ENCODE measurements around the gene ACIN1.

Gene ACIN1

GRCh38 chr14:23105348-23105824, 10.4 kb upstream of the ACIN1 start:
- no peak for DNase-seq

- no peak for DNase-seq
Observed at GRCh38 chr14:23104591-23105347, 9.8 kb upstream of the ACIN1 start, which contains the start of gene CIROP. CIROP (minus strand) TSS chr14:23104989; CDS start chr14:23104920, 69 bp downstream.

- no peak for DNase-seq
Observed at GRCh38 chr14:23104070-23104590, 9.2 kb upstream of the ACIN1 start.

- DNase-seq, result no peak
Observed at GRCh38 chr14:23103581-23103980, 8.6 kb upstream of the ACIN1 start.

- DNase-seq, result no peak
Observed at GRCh38 chr14:23102801-23103200, 7.9 kb upstream of the ACIN1 start.

- DNase-seq, result no peak
Observed at GRCh38 chr14:23101986-23102625, 7.2 kb upstream of the ACIN1 start.

- no peak for DNase-seq
Observed at GRCh38 chr14:23101213-23101970, 6.5 kb upstream of the ACIN1 start.

GRCh38 chr14:23099212-23099861, 4.4 kb upstream of the ACIN1 start:
- DNase-seq, result no peak

- DNase-seq, result no peak
Observed at GRCh38 chr14:23097786-23098185, 2.9 kb upstream of the ACIN1 start.

GRCh38 chr14:23095196-23096108, 516 bp upstream of the ACIN1 start, which contains the start of gene C14orf119:
C14orf119 (plus strand) TSS chr14:23095505; CDS start chr14:23097659, 2,154 bp downstream.
- no peak for DNase-seq

- DNase-seq, result no peak
Observed at GRCh38 chr14:23093991-23094665, 808 bp downstream of the ACIN1 start.

GRCh38 chr14:23093526-23093925, 1.4 kb downstream of the ACIN1 start:
- DNase-seq, result no peak

GRCh38 chr14:23093104-23093503, 1.8 kb downstream of the ACIN1 start:
- no peak for DNase-seq

GRCh38 chr14:23091294-23092225, 3.4 kb downstream of the ACIN1 start:
- no peak for DNase-seq

- DNase-seq, result no peak
Observed at GRCh38 chr14:23090254-23090636, 4.7 kb downstream of the ACIN1 start.

GRCh38 chr14:23089498-23090253, 5.3 kb downstream of the ACIN1 start:
- no peak for DNase-seq

GRCh38 chr14:23086565-23086964, 8.4 kb downstream of the ACIN1 start:
- DNase-seq, result no peak

GRCh38 chr14:23085458-23085857, 9.5 kb downstream of the ACIN1 start:
- no peak for DNase-seq

GRCh38 chr14:23080474-23080873, 14.5 kb downstream of the ACIN1 start:
- no peak for DNase-seq

All from activated T-cell treated with anti-CD3 and anti-CD28 coated beads, Interleukin-2, amount 50 U/mL, for 48 hours (primary cell).